Body of pancreas (tissue), 4 donors: ENCODE measurements around the gene LRRC3B.

Experiments used
- POLR2A ChIP-seq, 3 donors: fragments of 450-650 bp; IDR thresholded peaks; one replicate each; pipeline ENCODE4 v1.6.1; 2016; ENCODE audit warnings: antibody characterized with exemption in 3 of 3, mild to moderate bottlenecking in 2 of 3
- TF ChIP-seq, protein P1 (sequence below), 7 experiments: fragments of 450-650 bp in 4 of 7; fragments of 200-600 bp in 3 of 7; sonication (generic) in 3 of 7; IDR thresholded peaks; one replicate each; pipeline ENCODE4 v1.5.1; 2016 to 2019; ENCODE audit warnings: antibody characterized with exemption in 7 of 7

DNA sequence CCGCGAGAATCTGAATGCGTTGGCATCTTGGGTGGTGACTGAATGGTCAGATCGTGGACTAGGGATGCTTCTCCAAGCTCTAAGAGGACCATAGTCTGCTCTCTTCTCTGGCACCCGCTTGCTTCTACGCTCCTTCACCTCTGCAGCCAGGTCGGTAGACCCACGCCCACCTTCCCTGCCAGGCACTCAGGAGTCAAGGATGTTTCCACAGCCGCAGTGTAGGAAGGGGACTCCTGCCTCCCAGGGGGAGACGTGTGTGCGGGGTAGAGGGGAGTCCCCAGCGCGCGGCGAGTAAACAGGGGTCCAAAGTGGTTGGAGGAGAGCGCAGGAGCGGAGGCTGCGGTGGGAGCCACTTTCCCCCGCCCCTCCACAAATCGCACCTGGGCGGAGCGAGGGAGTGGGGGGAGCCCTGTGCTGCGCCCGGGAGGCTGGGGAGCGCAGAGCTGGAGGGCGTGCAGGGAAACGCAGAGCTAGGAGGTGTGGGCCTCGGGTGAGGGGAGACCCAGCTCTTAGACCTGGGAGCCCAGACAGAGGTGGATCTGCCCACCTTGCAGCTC, 1.7 kb downstream of the LRRC3B start:
- TF ChIP-seq, protein P1, sequence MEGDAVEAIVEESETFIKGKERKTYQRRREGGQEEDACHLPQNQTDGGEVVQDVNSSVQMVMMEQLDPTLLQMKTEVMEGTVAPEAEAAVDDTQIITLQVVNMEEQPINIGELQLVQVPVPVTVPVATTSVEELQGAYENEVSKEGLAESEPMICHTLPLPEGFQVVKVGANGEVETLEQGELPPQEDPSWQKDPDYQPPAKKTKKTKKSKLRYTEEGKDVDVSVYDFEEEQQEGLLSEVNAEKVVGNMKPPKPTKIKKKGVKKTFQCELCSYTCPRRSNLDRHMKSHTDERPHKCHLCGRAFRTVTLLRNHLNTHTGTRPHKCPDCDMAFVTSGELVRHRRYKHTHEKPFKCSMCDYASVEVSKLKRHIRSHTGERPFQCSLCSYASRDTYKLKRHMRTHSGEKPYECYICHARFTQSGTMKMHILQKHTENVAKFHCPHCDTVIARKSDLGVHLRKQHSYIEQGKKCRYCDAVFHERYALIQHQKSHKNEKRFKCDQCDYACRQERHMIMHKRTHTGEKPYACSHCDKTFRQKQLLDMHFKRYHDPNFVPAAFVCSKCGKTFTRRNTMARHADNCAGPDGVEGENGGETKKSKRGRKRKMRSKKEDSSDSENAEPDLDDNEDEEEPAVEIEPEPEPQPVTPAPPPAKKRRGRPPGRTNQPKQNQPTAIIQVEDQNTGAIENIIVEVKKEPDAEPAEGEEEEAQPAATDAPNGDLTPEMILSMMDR (IDR thresholded peaks at IDR 0.05) = no peak
- TF ChIP-seq POLR2A (IDR thresholded peaks at IDR 0.05) = no peak
